HG02642 (cell line): ENCODE results near the gene TSPAN17.

Experiments used
- ATAC-seq: cut with Tn5 transposase; IDR thresholded peaks from one replicate; pipeline ENCODE4 v1.9.1; 2021; ENCODE audit warnings: mild to moderate bottlenecking; ENCODE audit not compliant: unreplicated experiment, poor library complexity

TSPAN17 gene

GRCh38 chr5:176639208-176639607, 8.1 kb upstream of the TSPAN17 start:
- ATAC-seq, result no peak

GRCh38 chr5:176639981-176640380, 7.3 kb upstream of the TSPAN17 start:
- no peak for ATAC-seq

GRCh38 chr5:176640616-176641015, 6.7 kb upstream of the TSPAN17 start:
- ATAC-seq, result no peak

GRCh38 chr5:176642675-176643490, 4.4 kb upstream of the TSPAN17 start:
- no peak for ATAC-seq

GRCh38 chr5:176643491-176644219, 3.6 kb upstream of the TSPAN17 start:
- no peak for ATAC-seq

GRCh38 chr5:176644294-176644693, 3.0 kb upstream of the TSPAN17 start:
- ATAC-seq, result no peak

GRCh38 chr5:176644878-176645670, 2.2 kb upstream of the TSPAN17 start:
- no peak for ATAC-seq

- ATAC-seq, result no peak
Measured at GRCh38 chr5:176646049-176646706, 1.1 kb upstream of the TSPAN17 start.

GRCh38 chr5:176646707-176647029, 616 bp upstream of the TSPAN17 start:
- peak; percentile 1 for ATAC-seq

GRCh38 chr5:176647843-176648473, 674 bp downstream of the TSPAN17 start:
- no peak for ATAC-seq

- no peak for ATAC-seq
Measured at GRCh38 chr5:176648474-176649194, 1.4 kb downstream of the TSPAN17 start.

- no peak for ATAC-seq
Measured at GRCh38 chr5:176650354-176650884, 3.1 kb downstream of the TSPAN17 start.

GRCh38 chr5:176651472-176651980, 4.2 kb downstream of the TSPAN17 start:
- no peak for ATAC-seq

- no peak for ATAC-seq
Measured at GRCh38 chr5:176652136-176652535, 4.9 kb downstream of the TSPAN17 start.

GRCh38 chr5:176653401-176654385, 6.4 kb downstream of the TSPAN17 start:
- ATAC-seq, result no peak

GRCh38 chr5:176654856-176655255, 7.6 kb downstream of the TSPAN17 start:
- ATAC-seq, result no peak

GRCh38 chr5:176656467-176656990, 9.2 kb downstream of the TSPAN17 start:
- no peak for ATAC-seq
